PFSK-1 (cell line): Measurements from ENCODE around the gene MICOS13.

Experiments used
- POLR2AphosphoS5 ChIP-seq: IDR thresholded peaks from 2 replicates; pipeline ENCODE4 v1.6.1; 2012; ENCODE audit warnings: low read depth, mild to moderate bottlenecking, control low read depth, low read length, moderate library complexity
- REST ChIP-seq, 2 experiments: IDR thresholded peaks; 2 replicates each; pipeline versions ENCODE4 v1.6.1 to v1.8.0; 2011 to 2012; ENCODE audit warnings: low read depth in 2 of 2, low read length in 2 of 2, control low read depth in 1 of 2, inconsistent platforms in 1 of 2, mild to moderate bottlenecking in 1 of 2, moderate library complexity in 1 of 2; ENCODE audit not compliant: insufficient read depth in 1 of 2
- SIN3A ChIP-seq: IDR thresholded peaks from 2 replicates; pipeline ENCODE4 v1.6.1; 2012; ENCODE audit warnings: mild to moderate bottlenecking, low read length, moderate library complexity, borderline replicate concordance; ENCODE audit not compliant: insufficient read depth

- TF ChIP-seq SIN3A = peak; percentile 56; the same call in 1 of the 2 replicates
- no peak for TF ChIP-seq REST (IDR thresholded peaks at IDR 0.05; ENCODE audit: insufficient read depth in 1 of 2, low read depth in 2 of 2, low read length in 2 of 2)
- peak; percentile 64 for TF ChIP-seq POLR2AphosphoS5
These were observed 10.9 kb upstream of the MICOS13 start for GRCh38 chr19:5690955-5691821.
